Muscle layer of duodenum (tissue), 2 donors: ENCODE measurements around the gene ARHGEF16.

ENCODE experiments used
- H3K27ac ChIP-seq: one replicate; pipeline ENCODE4 v1.7.0; 2013; ENCODE audit warnings: mild to moderate bottlenecking, low read length
- H3K27me3 ChIP-seq: one replicate; pipeline ENCODE4 v1.7.0; 2013; ENCODE audit warnings: low read depth, mild to moderate bottlenecking, control low read depth, low read length
- H3K36me3 ChIP-seq, 2 donors: one replicate each; pipeline ENCODE4 v1.7.0; 2013; ENCODE audit warnings: low read length in 2 of 2, control low read depth in 1 of 2, mild to moderate bottlenecking in 1 of 2; ENCODE audit not compliant: insufficient read depth in 2 of 2, control insufficient read depth in 1 of 2
- H3K4me1 ChIP-seq, 2 donors: one replicate each; pipeline ENCODE4 v1.7.0; 2013; ENCODE audit warnings: low read length in 2 of 2, mild to moderate bottlenecking in 2 of 2, control low read depth in 1 of 2, moderate library complexity in 1 of 2; ENCODE audit not compliant: insufficient read depth in 2 of 2, control insufficient read depth in 1 of 2
- H3K4me3 ChIP-seq, 2 donors: one replicate each; pipeline ENCODE4 v1.7.0; 2013; ENCODE audit warnings: low read length in 2 of 2, low read depth in 1 of 2, mild to moderate bottlenecking in 1 of 2
- H3K9me3 ChIP-seq, 2 donors: one replicate each; pipeline ENCODE4 v1.7.0; 2013; ENCODE audit warnings: low read length in 2 of 2, control low read depth in 1 of 2, mild to moderate bottlenecking in 1 of 2; ENCODE audit not compliant: control insufficient read depth in 1 of 2
- donor health status: healthy.

ARHGEF16 gene

DNA sequence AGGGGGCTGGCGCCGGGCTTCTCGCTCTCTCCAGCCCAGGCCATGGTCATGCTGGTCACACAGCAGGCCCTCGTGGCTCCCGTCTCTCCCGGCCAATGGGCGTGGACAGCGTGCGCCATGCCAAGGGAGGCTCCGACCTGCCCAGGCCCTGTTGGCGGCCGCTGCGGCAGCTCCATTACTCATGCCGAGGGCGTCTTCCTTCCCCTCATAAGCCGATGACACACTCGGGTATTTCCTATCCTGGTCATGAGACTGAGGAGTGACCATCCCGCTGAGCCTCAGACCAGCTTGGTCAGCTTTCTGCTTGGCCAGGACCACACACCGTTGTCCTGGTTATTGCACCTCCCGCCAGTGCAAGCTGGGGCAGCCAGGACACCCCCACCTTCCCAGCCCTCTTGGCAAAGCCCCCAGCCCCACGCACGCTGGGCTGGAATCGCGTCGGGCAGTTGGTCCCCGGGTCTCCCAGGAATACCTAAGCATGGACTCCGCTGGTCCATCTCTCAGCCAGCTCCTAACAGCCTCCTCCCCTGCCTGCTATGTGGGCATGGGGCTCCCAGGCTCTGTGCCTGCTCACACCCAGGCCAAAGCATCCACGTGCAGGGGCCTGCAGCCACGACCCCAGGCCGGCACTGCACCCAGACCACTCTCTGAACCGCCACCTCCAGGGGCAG is 49.8 kb downstream of the ARHGEF16 start:
- H3K9me3 ChIP-seq: no peaks in the 10 kb centered on the region
- no peaks in the 10 kb centered on the region for H3K36me3 ChIP-seq
- H3K4me3 ChIP-seq: no peak overlapping the region
- no peaks in the 10 kb centered on the region for H3K4me1 ChIP-seq
- H3K27me3 ChIP-seq: no peaks in the 10 kb centered on the region
- H3K27ac ChIP-seq: no peak overlapping the region

DNA sequence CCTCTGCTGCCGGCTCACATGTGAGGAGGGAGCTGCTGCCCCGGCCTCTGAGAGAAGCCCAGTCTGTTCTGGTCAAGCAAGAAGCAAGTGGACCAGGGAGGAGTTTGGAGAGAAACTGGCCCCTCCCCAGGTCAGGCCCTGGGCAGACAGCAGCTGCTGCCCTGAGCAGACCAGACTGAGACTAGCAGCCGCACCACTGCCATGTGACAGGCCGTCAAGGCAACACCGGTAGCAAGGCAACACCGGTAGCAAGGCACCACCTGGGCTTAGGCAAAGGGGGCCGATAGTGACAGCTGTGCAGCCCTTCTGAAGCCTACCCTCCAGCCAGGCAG is 50.3 kb downstream of the ARHGEF16 start:
- Histone ChIP-seq H3K9me3 (no peaks in the 10 kb centered on the region), H3K4me1 (no peaks in the 10 kb centered on the region), H3K27me3 (no peaks in the 10 kb centered on the region), H3K36me3 (no peaks in the 10 kb centered on the region), H3K4me3 (no peak overlapping the region), H3K27ac (no peak overlapping the region)

DNA sequence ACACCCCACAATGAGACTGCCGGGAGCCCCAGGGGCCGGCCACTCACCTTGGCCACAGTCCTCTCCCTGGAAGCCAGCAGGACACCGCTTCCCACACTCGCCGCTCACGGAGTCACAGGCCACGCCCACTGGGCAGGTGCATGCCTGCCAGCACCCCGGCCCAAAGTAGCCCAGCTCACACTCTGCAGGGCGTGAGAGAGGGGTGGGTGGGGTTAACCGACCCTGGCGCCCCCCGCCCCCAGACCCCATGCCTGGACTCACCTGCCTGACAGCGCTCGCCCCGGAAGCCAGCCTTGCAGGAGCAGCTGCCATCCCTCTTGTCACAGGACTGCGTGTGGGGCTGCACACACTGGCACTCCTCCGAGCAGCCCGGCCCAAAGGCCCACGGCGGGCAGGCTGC is 50.7 kb downstream of the ARHGEF16 start:
- Histone ChIP-seq H3K36me3 (no peaks in the 10 kb centered on the region), H3K27me3 (no peaks in the 10 kb centered on the region), H3K4me1 (no peaks in the 10 kb centered on the region), H3K4me3 (no peak overlapping the region), H3K9me3 (no peaks in the 10 kb centered on the region), H3K27ac (no peak overlapping the region)

DNA sequence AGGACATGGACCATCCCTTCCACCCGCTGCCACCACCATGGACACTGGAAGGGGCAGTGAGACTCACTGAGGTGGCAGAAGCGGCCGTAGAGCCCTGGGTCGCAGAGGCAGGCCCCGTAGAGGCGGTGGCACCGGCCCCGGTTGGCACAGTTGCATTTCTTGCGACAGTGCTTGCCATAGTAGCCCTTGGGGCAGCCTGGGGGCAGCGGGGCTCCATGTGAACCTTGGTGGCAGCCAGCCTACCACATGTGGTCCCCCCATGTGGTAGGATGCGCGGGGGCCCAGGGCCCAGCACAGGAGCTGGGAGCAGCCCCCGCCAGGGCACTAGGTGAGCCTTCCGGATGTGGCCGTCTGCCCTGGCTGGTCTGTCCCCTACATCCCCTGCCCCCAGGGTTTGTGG is 51.6 kb downstream of the ARHGEF16 start:
- H3K36me3 ChIP-seq: no peaks in the 10 kb centered on the region
- H3K4me1 ChIP-seq: no peaks in the 10 kb centered on the region
- H3K9me3 ChIP-seq: no peaks in the 10 kb centered on the region
- no peak overlapping the region for H3K4me3 ChIP-seq
- no peaks in the 10 kb centered on the region for H3K27me3 ChIP-seq
- H3K27ac ChIP-seq: no peak overlapping the region

DNA sequence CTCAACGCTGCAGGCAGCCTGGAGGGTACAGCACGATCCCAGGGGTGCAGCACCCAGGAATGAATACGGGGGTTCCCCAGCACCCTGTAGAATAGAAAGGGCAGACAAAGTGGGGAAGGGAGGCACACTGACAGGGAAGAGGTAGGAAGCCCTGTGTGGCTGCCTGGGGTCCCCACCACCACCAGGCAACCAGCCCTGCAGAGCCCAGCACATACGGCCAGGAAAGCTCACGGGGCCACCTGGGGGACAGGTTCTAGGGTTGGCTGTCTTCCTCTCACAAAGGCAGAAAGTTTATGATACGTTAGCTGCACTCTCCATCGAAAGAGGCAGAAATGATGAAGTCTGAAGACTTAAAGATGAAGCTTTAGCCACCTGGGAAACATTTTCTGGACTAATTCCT is 52.5 kb downstream of the ARHGEF16 start:
- no peak overlapping the region for H3K27ac ChIP-seq
- no peaks in the 10 kb centered on the region for H3K4me1 ChIP-seq
- H3K4me3 ChIP-seq: no peak overlapping the region
- H3K27me3 ChIP-seq: no peaks in the 10 kb centered on the region
- H3K36me3 ChIP-seq: no peaks in the 10 kb centered on the region
- H3K9me3 ChIP-seq: no peaks in the 10 kb centered on the region

GRCh38 chr1:3507636-3508275 is 53.3 kb downstream of the ARHGEF16 start:
- H3K27ac ChIP-seq: no peak overlapping the region
- H3K36me3 ChIP-seq: no peaks in the 10 kb centered on the region
- no peaks in the 10 kb centered on the region for H3K27me3 ChIP-seq
- H3K9me3 ChIP-seq: no peaks in the 10 kb centered on the region
- no peak overlapping the region for H3K4me3 ChIP-seq
- H3K4me1 ChIP-seq: no peaks in the 10 kb centered on the region

- no peaks in the 10 kb centered on the region for H3K36me3 ChIP-seq
- no peaks in the 10 kb centered on the region for H3K9me3 ChIP-seq
- H3K27me3 ChIP-seq: no peaks in the 10 kb centered on the region
- H3K4me3 ChIP-seq: no peak overlapping the region
- no peak overlapping the region for H3K27ac ChIP-seq
- H3K4me1 ChIP-seq: no peaks in the 10 kb centered on the region
Observed at GRCh38 chr1:3508757-3509415, 54.4 kb downstream of the ARHGEF16 start.

- Histone ChIP-seq H3K4me3 (no peak overlapping the region), H3K27me3 (no peaks in the 10 kb centered on the region), H3K36me3 (no peaks in the 10 kb centered on the region)
Observed at GRCh38 chr1:3509721-3510120, 55.3 kb downstream of the ARHGEF16 start.

DNA sequence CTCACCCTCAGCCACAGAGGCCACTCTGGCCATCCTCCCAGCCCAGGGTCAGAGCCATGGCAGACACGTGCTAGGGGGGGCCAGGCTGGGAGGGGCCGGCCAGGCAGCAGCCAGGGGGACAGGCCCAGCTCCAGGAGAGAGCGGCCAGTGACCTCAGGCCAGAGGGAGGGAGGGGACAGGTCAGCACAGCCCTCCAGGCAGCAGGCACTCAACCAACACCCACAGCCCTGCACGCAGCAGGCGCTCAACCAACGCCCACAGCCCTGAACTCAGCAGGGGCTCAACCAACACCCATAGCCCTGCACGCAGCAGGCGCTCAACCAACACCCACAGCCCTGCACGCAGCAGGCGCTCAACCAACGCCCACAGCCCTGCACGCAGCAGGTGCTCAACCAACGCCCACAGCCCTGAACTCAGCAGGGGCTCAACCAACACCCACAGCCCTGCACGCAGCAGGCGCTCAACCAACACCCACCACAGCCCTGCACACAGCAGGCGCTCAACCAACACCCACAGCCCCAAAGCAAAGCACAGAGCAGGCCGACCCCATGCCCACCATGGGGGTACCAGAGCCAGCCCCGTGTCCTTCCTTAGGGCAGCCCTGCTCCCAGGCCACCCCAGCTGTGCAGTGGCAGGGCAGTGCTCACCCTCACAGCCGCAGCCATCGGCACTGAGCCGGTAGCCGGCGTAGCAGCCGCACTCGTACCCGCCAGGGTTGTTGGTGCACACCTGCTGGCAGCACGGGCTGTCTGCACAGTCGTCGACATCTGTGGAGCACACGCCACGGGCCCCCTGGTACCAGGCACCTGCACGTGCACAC is 55.9 kb downstream of the ARHGEF16 start:
- Histone ChIP-seq H3K9me3 (no peaks in the 10 kb centered on the region), H3K27ac (no peak overlapping the region), H3K36me3 (no peaks in the 10 kb centered on the region), H3K4me3 (no peak overlapping the region), H3K27me3 (no peaks in the 10 kb centered on the region), H3K4me1 (no peaks in the 10 kb centered on the region)

More at GRCh38 chr1:3509721-3510120, 55.3 kb downstream of the ARHGEF16 start:
- Histone ChIP-seq H3K27ac (no peak overlapping the region), H3K9me3 (no peaks in the 10 kb centered on the region), H3K4me1 (no peaks in the 10 kb centered on the region)

DNA sequence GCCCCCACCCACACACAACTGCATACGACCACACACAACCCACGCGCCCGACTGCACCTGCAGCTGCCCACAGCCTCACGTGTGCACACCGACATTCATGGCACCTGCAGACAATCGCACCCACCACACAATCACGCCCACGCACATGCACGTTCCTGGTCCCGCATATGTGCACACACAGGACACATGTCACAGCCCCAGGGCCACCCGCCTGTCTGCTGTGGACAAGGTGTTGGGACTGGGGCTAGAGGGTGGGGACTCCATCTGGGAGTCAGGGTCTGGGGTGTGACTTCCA is 56.4 kb downstream of the ARHGEF16 start:
- H3K36me3 ChIP-seq: no peaks in the 10 kb centered on the region
- no peak overlapping the region for H3K4me3 ChIP-seq
- no peak overlapping the region for H3K27ac ChIP-seq
- no peaks in the 10 kb centered on the region for H3K9me3 ChIP-seq
- no peaks in the 10 kb centered on the region for H3K4me1 ChIP-seq
- H3K27me3 ChIP-seq: no peaks in the 10 kb centered on the region

DNA sequence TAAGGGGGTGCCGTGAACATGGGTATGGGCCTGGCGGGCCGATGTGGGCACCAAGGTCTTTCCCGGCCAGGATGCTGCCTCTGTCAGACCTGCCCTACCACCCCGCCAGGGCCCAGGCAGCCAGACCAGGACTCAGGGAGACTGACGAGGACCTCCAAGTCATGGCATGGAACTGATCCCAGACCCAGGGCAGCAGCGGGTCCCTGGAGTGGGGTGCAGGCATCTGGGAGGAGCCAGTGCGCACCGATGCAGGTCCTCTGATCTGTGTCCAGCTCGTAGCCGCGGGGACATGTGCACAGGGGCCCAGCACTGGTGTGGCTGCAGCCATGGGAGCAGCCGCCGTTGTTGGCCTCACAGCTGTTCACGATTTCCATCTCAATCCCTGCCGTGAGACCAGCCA is 56.8 kb downstream of the ARHGEF16 start:
- H3K4me3 ChIP-seq: no peak overlapping the region
- no peaks in the 10 kb centered on the region for H3K36me3 ChIP-seq
- no peak overlapping the region for H3K27ac ChIP-seq
- H3K27me3 ChIP-seq: no peaks in the 10 kb centered on the region
- H3K9me3 ChIP-seq: no peaks in the 10 kb centered on the region
- no peaks in the 10 kb centered on the region for H3K4me1 ChIP-seq
